Liver (tissue), 3 donors: ENCODE data around the gene KAZALD1.

Source experiments
- JUND ChIP-seq, 2 donors: IDR thresholded peaks; 2 replicates each; pipeline ENCODE4 v1.6.1; 2016; ENCODE audit warnings: antibody characterized with exemption in 2 of 2
- RAD21 ChIP-seq, 2 donors: IDR thresholded peaks; 2 replicates each; pipeline ENCODE4 v1.6.1; 2016; ENCODE audit warnings: antibody characterized with exemption in 2 of 2, mild to moderate bottlenecking in 2 of 2
- RXRA ChIP-seq, 2 donors: IDR thresholded peaks; 2 replicates each; pipeline ENCODE4 v1.6.1; 2017 to 2018; ENCODE audit warnings: antibody characterized with exemption in 2 of 2, mild to moderate bottlenecking in 1 of 2
- SP1 ChIP-seq: IDR thresholded peaks from 2 replicates; pipeline ENCODE4 v1.6.1; 2018; ENCODE audit warnings: antibody characterized with exemption, mild to moderate bottlenecking
- TAF1 ChIP-seq: conservative IDR thresholded peaks from 2 replicates; pipeline ENCODE4 v1.6.1; 2016; ENCODE audit warnings: antibody characterized with exemption, mild to moderate bottlenecking
- YY1 ChIP-seq: IDR thresholded peaks from 2 replicates; pipeline ENCODE4 v1.6.1; 2016; ENCODE audit warnings: antibody characterized with exemption, mild to moderate bottlenecking
- TF ChIP-seq, protein P1 (sequence below): IDR thresholded peaks from 2 replicates; pipeline ENCODE4 v1.6.1; 2016; ENCODE audit warnings: antibody characterized with exemption
- TF ChIP-seq, protein P2 (sequence below): fragments of 150-350 bp; IDR thresholded peaks from 2 replicates; pipeline ENCODE4 v1.5.1; 2017; ENCODE audit warnings: improper control_type of control experiment, low read depth, low read length; ENCODE audit not compliant: missing input control
- TF ChIP-seq, protein P3 (sequence below): IDR thresholded peaks from 2 replicates; pipeline ENCODE4 v1.6.1; 2016; ENCODE audit warnings: antibody characterized with exemption
- TF ChIP-seq, protein P4 (sequence below): IDR thresholded peaks from 2 replicates; pipeline ENCODE4 v1.6.1; 2016; ENCODE audit warnings: antibody characterized with exemption, mild to moderate bottlenecking
- donor health status: healthy.
- donor health status: healthy.

DNA sequence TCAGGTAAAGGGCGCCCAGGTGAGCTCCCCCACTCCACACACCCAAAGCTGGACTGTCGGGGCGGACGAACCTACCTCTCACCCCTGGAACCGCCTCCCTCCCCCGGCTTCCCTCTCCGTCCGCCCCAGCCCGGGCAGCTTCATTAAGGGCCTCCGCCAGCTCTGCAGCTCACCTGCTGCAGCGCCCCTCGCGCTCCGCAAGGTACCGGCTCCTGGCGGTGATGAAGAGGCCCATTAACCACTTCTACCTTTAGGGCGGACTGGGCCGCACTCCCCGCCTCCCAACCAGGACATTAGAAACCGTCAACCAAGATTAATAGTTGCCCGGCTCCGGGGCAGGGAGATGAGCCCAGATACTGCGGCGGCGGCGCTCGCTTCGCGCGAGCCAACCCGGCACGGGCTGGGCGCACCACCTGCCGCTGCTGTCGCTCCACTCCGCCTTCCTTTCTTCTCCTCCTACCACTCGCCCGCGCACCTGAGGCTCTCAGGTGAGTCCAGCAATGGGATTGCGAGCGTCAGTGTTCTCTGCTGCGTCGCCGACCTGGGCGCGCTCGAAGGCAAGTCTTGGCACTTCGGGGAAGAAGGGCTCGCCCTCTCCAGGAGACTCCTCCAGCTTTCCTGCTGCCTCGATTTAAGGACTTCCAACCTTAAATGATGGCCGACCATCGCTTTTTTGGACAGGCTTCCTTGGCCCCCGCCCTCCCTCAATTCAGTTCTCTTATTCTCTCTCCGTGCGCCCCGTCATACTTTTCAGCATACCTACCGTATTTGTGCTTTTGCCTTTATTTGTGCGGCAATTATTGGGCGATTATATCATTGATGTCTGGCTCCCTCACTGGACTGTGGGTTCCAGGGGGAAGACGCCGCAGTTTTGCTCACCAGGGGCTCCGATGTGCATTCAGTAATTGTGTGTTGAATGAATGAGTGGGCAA lies 13.6 kb upstream of the KAZALD1 start:
- TF ChIP-seq, protein P1, sequence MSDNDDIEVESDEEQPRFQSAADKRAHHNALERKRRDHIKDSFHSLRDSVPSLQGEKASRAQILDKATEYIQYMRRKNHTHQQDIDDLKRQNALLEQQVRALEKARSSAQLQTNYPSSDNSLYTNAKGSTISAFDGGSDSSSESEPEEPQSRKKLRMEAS, result no peak
- TF ChIP-seq, protein P2, sequence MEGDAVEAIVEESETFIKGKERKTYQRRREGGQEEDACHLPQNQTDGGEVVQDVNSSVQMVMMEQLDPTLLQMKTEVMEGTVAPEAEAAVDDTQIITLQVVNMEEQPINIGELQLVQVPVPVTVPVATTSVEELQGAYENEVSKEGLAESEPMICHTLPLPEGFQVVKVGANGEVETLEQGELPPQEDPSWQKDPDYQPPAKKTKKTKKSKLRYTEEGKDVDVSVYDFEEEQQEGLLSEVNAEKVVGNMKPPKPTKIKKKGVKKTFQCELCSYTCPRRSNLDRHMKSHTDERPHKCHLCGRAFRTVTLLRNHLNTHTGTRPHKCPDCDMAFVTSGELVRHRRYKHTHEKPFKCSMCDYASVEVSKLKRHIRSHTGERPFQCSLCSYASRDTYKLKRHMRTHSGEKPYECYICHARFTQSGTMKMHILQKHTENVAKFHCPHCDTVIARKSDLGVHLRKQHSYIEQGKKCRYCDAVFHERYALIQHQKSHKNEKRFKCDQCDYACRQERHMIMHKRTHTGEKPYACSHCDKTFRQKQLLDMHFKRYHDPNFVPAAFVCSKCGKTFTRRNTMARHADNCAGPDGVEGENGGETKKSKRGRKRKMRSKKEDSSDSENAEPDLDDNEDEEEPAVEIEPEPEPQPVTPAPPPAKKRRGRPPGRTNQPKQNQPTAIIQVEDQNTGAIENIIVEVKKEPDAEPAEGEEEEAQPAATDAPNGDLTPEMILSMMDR, result no peak
- TF ChIP-seq TAF1, result no peak
- TF ChIP-seq, protein P3, sequence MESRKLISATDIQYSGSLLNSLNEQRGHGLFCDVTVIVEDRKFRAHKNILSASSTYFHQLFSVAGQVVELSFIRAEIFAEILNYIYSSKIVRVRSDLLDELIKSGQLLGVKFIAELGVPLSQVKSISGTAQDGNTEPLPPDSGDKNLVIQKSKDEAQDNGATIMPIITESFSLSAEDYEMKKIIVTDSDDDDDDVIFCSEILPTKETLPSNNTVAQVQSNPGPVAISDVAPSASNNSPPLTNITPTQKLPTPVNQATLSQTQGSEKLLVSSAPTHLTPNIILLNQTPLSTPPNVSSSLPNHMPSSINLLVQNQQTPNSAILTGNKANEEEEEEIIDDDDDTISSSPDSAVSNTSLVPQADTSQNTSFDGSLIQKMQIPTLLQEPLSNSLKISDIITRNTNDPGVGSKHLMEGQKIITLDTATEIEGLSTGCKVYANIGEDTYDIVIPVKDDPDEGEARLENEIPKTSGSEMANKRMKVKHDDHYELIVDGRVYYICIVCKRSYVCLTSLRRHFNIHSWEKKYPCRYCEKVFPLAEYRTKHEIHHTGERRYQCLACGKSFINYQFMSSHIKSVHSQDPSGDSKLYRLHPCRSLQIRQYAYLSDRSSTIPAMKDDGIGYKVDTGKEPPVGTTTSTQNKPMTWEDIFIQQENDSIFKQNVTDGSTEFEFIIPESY, result no peak
- TF ChIP-seq YY1, result no peak
- TF ChIP-seq RAD21 (IDR thresholded peaks at IDR 0.05), result no peak
- TF ChIP-seq, protein P4, sequence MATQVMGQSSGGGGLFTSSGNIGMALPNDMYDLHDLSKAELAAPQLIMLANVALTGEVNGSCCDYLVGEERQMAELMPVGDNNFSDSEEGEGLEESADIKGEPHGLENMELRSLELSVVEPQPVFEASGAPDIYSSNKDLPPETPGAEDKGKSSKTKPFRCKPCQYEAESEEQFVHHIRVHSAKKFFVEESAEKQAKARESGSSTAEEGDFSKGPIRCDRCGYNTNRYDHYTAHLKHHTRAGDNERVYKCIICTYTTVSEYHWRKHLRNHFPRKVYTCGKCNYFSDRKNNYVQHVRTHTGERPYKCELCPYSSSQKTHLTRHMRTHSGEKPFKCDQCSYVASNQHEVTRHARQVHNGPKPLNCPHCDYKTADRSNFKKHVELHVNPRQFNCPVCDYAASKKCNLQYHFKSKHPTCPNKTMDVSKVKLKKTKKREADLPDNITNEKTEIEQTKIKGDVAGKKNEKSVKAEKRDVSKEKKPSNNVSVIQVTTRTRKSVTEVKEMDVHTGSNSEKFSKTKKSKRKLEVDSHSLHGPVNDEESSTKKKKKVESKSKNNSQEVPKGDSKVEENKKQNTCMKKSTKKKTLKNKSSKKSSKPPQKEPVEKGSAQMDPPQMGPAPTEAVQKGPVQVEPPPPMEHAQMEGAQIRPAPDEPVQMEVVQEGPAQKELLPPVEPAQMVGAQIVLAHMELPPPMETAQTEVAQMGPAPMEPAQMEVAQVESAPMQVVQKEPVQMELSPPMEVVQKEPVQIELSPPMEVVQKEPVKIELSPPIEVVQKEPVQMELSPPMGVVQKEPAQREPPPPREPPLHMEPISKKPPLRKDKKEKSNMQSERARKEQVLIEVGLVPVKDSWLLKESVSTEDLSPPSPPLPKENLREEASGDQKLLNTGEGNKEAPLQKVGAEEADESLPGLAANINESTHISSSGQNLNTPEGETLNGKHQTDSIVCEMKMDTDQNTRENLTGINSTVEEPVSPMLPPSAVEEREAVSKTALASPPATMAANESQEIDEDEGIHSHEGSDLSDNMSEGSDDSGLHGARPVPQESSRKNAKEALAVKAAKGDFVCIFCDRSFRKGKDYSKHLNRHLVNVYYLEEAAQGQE, result no peak
- TF ChIP-seq JUND (IDR thresholded peaks at IDR 0.05), result no peak
- no peak for TF ChIP-seq RXRA (IDR thresholded peaks at IDR 0.05)
- no peak for TF ChIP-seq SP1
